NT2/D1 (cell line): ENCODE measurements around the gene ANKAR.
"Not testable (repeated sequence)": the region's sequence is repeated elsewhere in the genome, so short reads cannot be mapped to it uniquely, and the experiment has no call there.

ENCODE experiments used
- DNase-seq: peaks from one replicate; pipeline ENCODE4 v3.0.0-alpha.2; 2011; ENCODE audit warnings: low read depth, low spot score
- H3K27me3 ChIP-seq: 2 replicates; pipeline ENCODE4 v1.6.0; 2011; ENCODE audit warnings: mild to moderate bottlenecking; ENCODE audit not compliant: insufficient read length, insufficient read depth
- H3K36me3 ChIP-seq: 2 replicates; pipeline ENCODE4 v1.6.1; 2011; ENCODE audit warnings: mild to moderate bottlenecking, low read length, mixed read lengths; ENCODE audit not compliant: insufficient read depth, insufficient read length
- H3K4me1 ChIP-seq: 2 replicates; pipeline ENCODE4 v1.5.1; 2011; ENCODE audit not compliant: insufficient read depth, insufficient read length
- H3K4me3 ChIP-seq: 2 replicates; pipeline ENCODE4 v1.5.1; 2011; ENCODE audit warnings: low read depth; ENCODE audit not compliant: insufficient read length
- H3K9ac ChIP-seq: 2 replicates; pipeline ENCODE4 v1.6.0; 2011; ENCODE audit warnings: low read depth; ENCODE audit not compliant: insufficient read length
- H3K9me3 ChIP-seq: 2 replicates; pipeline ENCODE4 v1.5.1; 2011; ENCODE audit warnings: mild to moderate bottlenecking, low read length; ENCODE audit not compliant: insufficient read depth
- SUZ12 ChIP-seq: IDR thresholded peaks from 2 replicates; pipeline ENCODE4 v1.6.1; 2011; ENCODE audit not compliant: insufficient read length, insufficient read depth; ENCODE audit errors: extremely low read depth
- YY1 ChIP-seq: IDR thresholded peaks from 2 replicates; pipeline ENCODE4 v1.6.1; 2011; ENCODE audit not compliant: insufficient read length, insufficient read depth
- ZNF274 ChIP-seq: IDR thresholded peaks from 2 replicates; pipeline ENCODE4 v1.6.1; 2011; ENCODE audit warnings: mild to moderate bottlenecking, low read depth, low read length

ANKAR gene

GRCh38 chr2:189660803-189661147, 13.7 kb upstream of the ANKAR start:
- Histone ChIP-seq H3K9ac (no peak overlapping the region), H3K4me1 (peaks cover 4% of the 10 kb centered on the region), H3K27me3 (no peaks in the 10 kb centered on the region), H3K4me3 (no peak overlapping the region), H3K9me3 (no peaks in the 10 kb centered on the region), H3K36me3 (peaks cover 26% of the 10 kb centered on the region)
- TF ChIP-seq YY1 (no peak), ZNF274 (no peak), SUZ12 (no peak)
- no peak for DNase-seq

- H3K4me1 ChIP-seq = peaks cover 4% of the 10 kb centered on the region
- peak within 1 kb of the TSS; percentile 94 for H3K9ac ChIP-seq
- H3K4me3 ChIP-seq = peak within 1 kb of the TSS; percentile 98
- TF ChIP-seq YY1 (no peak), SUZ12 (no peak), ZNF274 (no peak)
- H3K27me3 ChIP-seq = no peaks in the 10 kb centered on the region
- no peaks in the 10 kb centered on the region for H3K9me3 ChIP-seq
- peaks cover 32% of the 10 kb centered on the region for H3K36me3 ChIP-seq
- DNase-seq = peak; percentile 99
Observed at GRCh38 chr2:189661148-189661956, 13.1 kb upstream of the ANKAR start, which contains the start of gene ASNSD1. Gene ASNSD1, plus strand, starts transcription at chr2:189661459. Its CDS starts 4,674 bp downstream, at chr2:189666133.

- Histone ChIP-seq H3K27me3 (no peaks in the 10 kb centered on the region), H3K9ac (peak overlapping the region; percentile 94), H3K4me1 (peaks cover 4% of the 10 kb centered on the region), H3K9me3 (no peaks in the 10 kb centered on the region), H3K36me3 (peaks cover 38% of the 10 kb centered on the region), H3K4me3 (peak overlapping the region; percentile 98)
- TF ChIP-seq SUZ12 (no peak), ZNF274 (no peak), YY1 (no peak)
- no peak for DNase-seq
Observed at GRCh38 chr2:189661957-189662321, 12.5 kb upstream of the ANKAR start.

- H3K9ac ChIP-seq = no peak overlapping the region
- H3K36me3 ChIP-seq = peaks cover 46% of the 10 kb centered on the region
- H3K27me3 ChIP-seq = no peaks in the 10 kb centered on the region
- no peaks in the 10 kb centered on the region for H3K9me3 ChIP-seq
- H3K4me3 ChIP-seq = peak overlapping the region; percentile 98
- no peak for TF ChIP-seq ZNF274
- TF ChIP-seq YY1 = no peak
- no peak for TF ChIP-seq SUZ12
- no peak for DNase-seq
- peaks cover 4% of the 10 kb centered on the region for H3K4me1 ChIP-seq
Observed at GRCh38 chr2:189662669-189663226, 11.7 kb upstream of the ANKAR start.

- H3K9ac ChIP-seq, H3K27me3 ChIP-seq, DNase-seq, H3K4me1 ChIP-seq, H3K9me3 ChIP-seq, H3K4me3 ChIP-seq: not testable (repeated sequence)
- peaks cover 52% of the 10 kb centered on the region for H3K36me3 ChIP-seq
Observed at GRCh38 chr2:189663319-189663718, 11.2 kb upstream of the ANKAR start.

GRCh38 chr2:189669913-189670312, 4.6 kb upstream of the ANKAR start:
- Histone ChIP-seq H3K4me1 (no peaks in the 10 kb centered on the region), H3K9ac (no peak overlapping the region), H3K4me3 (no peak overlapping the region), H3K27me3 (no peaks in the 10 kb centered on the region), H3K9me3 (no peaks in the 10 kb centered on the region), H3K36me3 (peaks cover 70% of the 10 kb centered on the region)
- TF ChIP-seq SUZ12 = no peak
- no peak for TF ChIP-seq ZNF274
- TF ChIP-seq YY1 = no peak
- no peak for DNase-seq

- TF ChIP-seq ZNF274 = no peak
- no peak for TF ChIP-seq YY1
- no peak for TF ChIP-seq SUZ12
- Histone ChIP-seq H3K4me1 (no peaks in the 10 kb centered on the region), H3K36me3 (peaks cover 33% of the 10 kb centered on the region), H3K27me3 (no peaks in the 10 kb centered on the region), H3K9me3 (no peaks in the 10 kb centered on the region), H3K9ac (peak overlapping the region; percentile 11), H3K4me3 (peak overlapping the region; percentile 9)
- DNase-seq = no peak
Observed at GRCh38 chr2:189673661-189674373, 653 bp upstream of the ANKAR start.
